ENCODE data around the gene DLG5. TPM values are rescaled to one million over a fixed set of nuclear protein-coding genes. Genes with fewer than 3 reads are reported as not detected.

Gene DLG5
- polyA plus RNA-seq, 2 of the 4 experiments (the other 2 are of a cell fraction): 17.0 to 30.9 TPM

- POLR2A ChIA-PET: no interaction called here
- CTCF ChIA-PET: interaction anchor here (3.4 kb wide), 1 partner anchor 30 kb away, joined by 9 read pairs; no protein-coding TSS in a partner anchor
- H3K4me2 ChIP-seq: no peak overlapping the region
- TF ChIP-seq RCOR1 (IDR thresholded peaks at IDR 0.05; ENCODE audit: low read depth, low read length) (no peak), HDAC2 (IDR thresholded peaks at IDR 0.05) (no peak), KDM1A (IDR thresholded peaks at IDR 0.05; ENCODE audit: low read depth) (no peak), CHD4 (IDR thresholded peaks at IDR 0.05; ENCODE audit: borderline replicate concordance) (no peak), JUN (IDR thresholded peaks at IDR 0.05) (no peak), CHD2 (IDR thresholded peaks at IDR 0.05; ENCODE audit: low read length, partially characterized antibody) (no peak), FOSB (CRISPR knock-in tag; IDR thresholded peaks at IDR 0.05) (no peak), RAD21 (conservative IDR thresholded peaks at IDR 0.05 in 1 of 2, IDR thresholded peaks at IDR 0.05 in 1 of 2) (no peak), HOXB13 (CRISPR knock-in tag; IDR thresholded peaks at IDR 0.05; ENCODE audit: low read depth) (no peak), POLR2AphosphoS2 (conservative IDR thresholded peaks at IDR 0.05; ENCODE audit: low read length) (no peak), ZFP36 (IDR thresholded peaks at IDR 0.05; ENCODE audit: borderline replicate concordance, partially characterized antibody) (no peak), E2F6 (IDR thresholded peaks at IDR 0.05; ENCODE audit: borderline replicate concordance, low read depth) (no peak), GATA3 (IDR thresholded peaks at IDR 0.05; ENCODE audit: borderline replicate concordance) (no peak), TFCP2L1 (CRISPR knock-in tag; IDR thresholded peaks at IDR 0.05) (no peak), RNF2 (IDR thresholded peaks at IDR 0.05; ENCODE audit: borderline replicate concordance, low read depth) (no peak)
- TF ChIP-seq, protein P1, sequence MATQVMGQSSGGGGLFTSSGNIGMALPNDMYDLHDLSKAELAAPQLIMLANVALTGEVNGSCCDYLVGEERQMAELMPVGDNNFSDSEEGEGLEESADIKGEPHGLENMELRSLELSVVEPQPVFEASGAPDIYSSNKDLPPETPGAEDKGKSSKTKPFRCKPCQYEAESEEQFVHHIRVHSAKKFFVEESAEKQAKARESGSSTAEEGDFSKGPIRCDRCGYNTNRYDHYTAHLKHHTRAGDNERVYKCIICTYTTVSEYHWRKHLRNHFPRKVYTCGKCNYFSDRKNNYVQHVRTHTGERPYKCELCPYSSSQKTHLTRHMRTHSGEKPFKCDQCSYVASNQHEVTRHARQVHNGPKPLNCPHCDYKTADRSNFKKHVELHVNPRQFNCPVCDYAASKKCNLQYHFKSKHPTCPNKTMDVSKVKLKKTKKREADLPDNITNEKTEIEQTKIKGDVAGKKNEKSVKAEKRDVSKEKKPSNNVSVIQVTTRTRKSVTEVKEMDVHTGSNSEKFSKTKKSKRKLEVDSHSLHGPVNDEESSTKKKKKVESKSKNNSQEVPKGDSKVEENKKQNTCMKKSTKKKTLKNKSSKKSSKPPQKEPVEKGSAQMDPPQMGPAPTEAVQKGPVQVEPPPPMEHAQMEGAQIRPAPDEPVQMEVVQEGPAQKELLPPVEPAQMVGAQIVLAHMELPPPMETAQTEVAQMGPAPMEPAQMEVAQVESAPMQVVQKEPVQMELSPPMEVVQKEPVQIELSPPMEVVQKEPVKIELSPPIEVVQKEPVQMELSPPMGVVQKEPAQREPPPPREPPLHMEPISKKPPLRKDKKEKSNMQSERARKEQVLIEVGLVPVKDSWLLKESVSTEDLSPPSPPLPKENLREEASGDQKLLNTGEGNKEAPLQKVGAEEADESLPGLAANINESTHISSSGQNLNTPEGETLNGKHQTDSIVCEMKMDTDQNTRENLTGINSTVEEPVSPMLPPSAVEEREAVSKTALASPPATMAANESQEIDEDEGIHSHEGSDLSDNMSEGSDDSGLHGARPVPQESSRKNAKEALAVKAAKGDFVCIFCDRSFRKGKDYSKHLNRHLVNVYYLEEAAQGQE (IDR thresholded peaks at IDR 0.05): no peak
- WGBS (ENCODE audit: missing lambda C conversion rate): 91% methylated on average over 15 of the region's 16 CpGs
- no peaks in the 10 kb centered on the region for H3K9me3 ChIP-seq
- peak in 1 of 2 experiments; percentile 30; a peak in 3 of 6 replicates for ATAC-seq
- H3K4me3 ChIP-seq: no peak overlapping the region
- no peak for DNase-seq (ENCODE audit: low read depth in 1 of 2, low spot score in 1 of 2)
- peaks cover 24% of the 10 kb centered on the region; the same call in 2 of the 3 replicates for H3K4me1 ChIP-seq
- no peak overlapping the region for H3K27ac ChIP-seq
- no peak for FAIRE-seq
These were observed 48.9 kb downstream of the DLG5 start for GRCh38 chr10:77877441-77878344.

DNA sequence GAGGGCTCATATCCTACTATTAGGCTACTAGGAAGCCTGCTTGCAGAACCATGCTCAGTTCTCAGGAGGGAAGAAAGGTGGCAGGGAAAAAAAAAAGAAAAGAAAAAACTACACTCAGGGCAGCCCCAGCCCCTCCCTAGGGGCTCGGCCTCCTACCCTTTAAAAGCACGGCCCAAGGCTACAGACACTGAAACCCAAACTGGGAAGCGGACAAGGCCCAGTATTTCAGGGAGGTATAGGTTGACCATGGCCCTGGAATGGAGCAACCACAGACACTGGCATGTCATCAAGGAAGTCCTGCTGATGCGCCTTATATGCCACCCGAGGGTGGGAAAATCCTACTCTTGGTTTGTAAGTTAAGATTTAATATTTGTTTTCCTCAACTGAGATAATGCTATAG is 50.8 kb downstream of the DLG5 start:
- no peak for FAIRE-seq
- DNase-seq (ENCODE audit: low read depth in 1 of 2, low spot score in 1 of 2): no peak
- Histone ChIP-seq H3K4me3 (no peak overlapping the region), H3K4me1 (peaks cover 12% of the 10 kb centered on the region; the same call in 2 of the 3 replicates), H3K27ac (no peak overlapping the region), H3K9me3 (no peaks in the 10 kb centered on the region), H3K4me2 (no peak overlapping the region)
- ChIA-PET POLR2A (no interaction called here), CTCF (interaction anchor here (1.0 kb wide), 1 partner anchor 10 kb away, joined by 3 read pairs; no protein-coding TSS in a partner anchor)
- ATAC-seq: no peak
- WGBS (ENCODE audit: missing lambda C conversion rate): 94% methylated on average over 5 of the region's 5 CpGs
- no peak for TF ChIP-seq TFCP2L1 (CRISPR knock-in tag; IDR thresholded peaks at IDR 0.05)
- no peak for TF ChIP-seq BCL3 (IDR thresholded peaks at IDR 0.05)
- no peak for TF ChIP-seq TP53 (CRISPR knock-in tag; IDR thresholded peaks at IDR 0.05)
- TF ChIP-seq RAD21 (conservative IDR thresholded peaks at IDR 0.05 in 1 of 2, IDR thresholded peaks at IDR 0.05 in 1 of 2): no peak
- TF ChIP-seq RCOR1 (IDR thresholded peaks at IDR 0.05; ENCODE audit: low read depth, low read length): no peak
- TF ChIP-seq KDM5A (IDR thresholded peaks at IDR 0.05): no peak
- TF ChIP-seq E2F6 (IDR thresholded peaks at IDR 0.05; ENCODE audit: borderline replicate concordance, low read depth): no peak
- TF ChIP-seq RNF2 (IDR thresholded peaks at IDR 0.05; ENCODE audit: borderline replicate concordance, low read depth): no peak
- TF ChIP-seq FOSB (CRISPR knock-in tag; IDR thresholded peaks at IDR 0.05): no peak
- no peak for TF ChIP-seq NR3C1 (IDR thresholded peaks at IDR 0.05)
- TF ChIP-seq MAZ (IDR thresholded peaks at IDR 0.05; ENCODE audit: borderline replicate concordance, low read depth, low read length): no peak
- TF ChIP-seq POLR2A (IDR thresholded peaks at IDR 0.05; ENCODE audit: low read length): no peak

Measured in A549 (cell line).